Measurements from ENCODE around the gene NDC1. TPM values are rescaled to one million over a fixed set of nuclear protein-coding genes. Genes with fewer than 3 reads are reported as not detected.
"Not testable (repeated sequence)": the region's sequence is repeated elsewhere in the genome, so short reads cannot be mapped to it uniquely, and the experiment has no call there.

The NDC1 gene
- total RNA-seq, 1 donor from 2014 or later, result 94.3 TPM

DNA sequence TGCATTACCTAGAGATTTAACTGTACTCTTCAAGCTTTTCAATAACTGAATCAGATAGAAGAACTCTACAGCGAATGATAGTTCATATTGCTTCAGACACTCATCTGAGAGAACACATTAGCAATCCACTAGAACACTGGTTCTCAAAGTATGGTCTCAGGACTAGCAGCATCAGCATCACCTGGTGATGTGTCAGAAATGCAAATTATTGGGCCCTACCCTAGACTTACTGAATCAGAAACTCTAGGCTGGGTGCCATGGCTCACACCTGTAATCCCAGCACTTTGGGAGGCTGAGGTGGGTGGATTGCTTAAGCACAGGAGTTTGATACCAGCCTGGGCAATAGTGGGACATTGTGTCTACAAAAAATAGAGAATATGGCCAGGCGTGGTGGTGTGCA lies 74.2 kb downstream of the NDC1 start:
- Histone ChIP-seq H2AFZ (replicated peaks) (no peak overlapping the region), H3K27ac (no peak overlapping the region), H3K4me2 (no peak overlapping the region), H3K36me3 (peaks cover 6% of the 10 kb centered on the region), H3K9me3 (ENCODE audit: low read depth) (no peaks in the 10 kb centered on the region), H3F3A (ENCODE audit: low read depth) (no peaks in the 10 kb centered on the region), H4K20me1 (ENCODE audit: low read depth) (no peaks in the 10 kb centered on the region), H3K9ac (no peak overlapping the region), H3K27me3 (no peaks in the 10 kb centered on the region), H3K4me3 (no peak overlapping the region), H3K4me1 (no peaks in the 10 kb centered on the region), H3K79me2 (ENCODE audit: low read depth) (no peaks in the 10 kb centered on the region)
- TF ChIP-seq CTCF (IDR thresholded peaks at IDR 0.05) (no peak), EZH2 (IDR thresholded peaks at IDR 0.05) (no peak), EZH2phosphoT487 (IDR thresholded peaks at IDR 0.05) (no peak)
- Mint-ChIP-seq H3K4me3 (no peak overlapping the region), H3K27me3 (ENCODE audit: insufficient read depth, low read depth) (no peaks in the 10 kb centered on the region), H3K27ac (no peak overlapping the region), H3K36me3 (peaks cover 6% of the 10 kb centered on the region), H3K4me1 (no peaks in the 10 kb centered on the region), H3K9me3 (no peaks in the 10 kb centered on the region)
- no peak for DNase-seq (ENCODE audit: low spot score)

DNA sequence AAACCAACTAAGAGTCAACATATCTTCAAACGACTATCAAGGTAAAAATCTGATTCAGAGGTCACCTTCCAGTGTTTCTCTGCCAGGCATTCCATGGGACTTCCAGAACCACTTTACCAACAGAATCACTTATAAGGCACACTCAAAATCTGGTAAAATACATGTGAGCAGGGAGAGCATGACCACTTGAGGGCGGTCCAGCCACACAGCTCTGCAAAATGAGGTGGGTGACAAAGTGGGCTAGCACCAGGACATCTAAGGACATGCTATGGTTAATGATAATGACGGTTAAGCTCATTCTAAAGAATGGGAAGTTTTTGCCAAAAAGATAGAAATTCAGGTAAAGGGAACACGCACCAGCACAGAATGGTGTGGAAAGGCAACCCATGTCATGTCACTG lies 74.6 kb downstream of the NDC1 start:
- no peak overlapping the region for H3K27ac ChIP-seq
- H3K79me2 ChIP-seq (ENCODE audit: low read depth), result no peaks in the 10 kb centered on the region
- TF ChIP-seq EZH2 (IDR thresholded peaks at IDR 0.05) (no peak), EZH2phosphoT487 (IDR thresholded peaks at IDR 0.05) (no peak), CTCF (IDR thresholded peaks at IDR 0.05) (no peak)
- H3K4me1 ChIP-seq, result no peaks in the 10 kb centered on the region
- H3K36me3 ChIP-seq, result peaks cover 6% of the 10 kb centered on the region
- Mint-ChIP-seq H3K36me3 (peaks cover 6% of the 10 kb centered on the region), H3K9me3 (no peaks in the 10 kb centered on the region), H3K4me3 (no peak overlapping the region), H3K27ac (no peak overlapping the region), H3K27me3 (ENCODE audit: insufficient read depth, low read depth) (no peaks in the 10 kb centered on the region), H3K4me1 (no peaks in the 10 kb centered on the region)
- H2AFZ ChIP-seq (replicated peaks), result no peak overlapping the region
- no peak overlapping the region for H3K4me3 ChIP-seq
- H3K27me3 ChIP-seq, result no peaks in the 10 kb centered on the region
- no peak overlapping the region for H3K9ac ChIP-seq
- no peak overlapping the region for H3K4me2 ChIP-seq
- H4K20me1 ChIP-seq (ENCODE audit: low read depth), result no peaks in the 10 kb centered on the region
- H3F3A ChIP-seq (ENCODE audit: low read depth), result no peaks in the 10 kb centered on the region
- no peak for DNase-seq (ENCODE audit: low spot score)
- H3K9me3 ChIP-seq (ENCODE audit: low read depth), result no peaks in the 10 kb centered on the region

DNA sequence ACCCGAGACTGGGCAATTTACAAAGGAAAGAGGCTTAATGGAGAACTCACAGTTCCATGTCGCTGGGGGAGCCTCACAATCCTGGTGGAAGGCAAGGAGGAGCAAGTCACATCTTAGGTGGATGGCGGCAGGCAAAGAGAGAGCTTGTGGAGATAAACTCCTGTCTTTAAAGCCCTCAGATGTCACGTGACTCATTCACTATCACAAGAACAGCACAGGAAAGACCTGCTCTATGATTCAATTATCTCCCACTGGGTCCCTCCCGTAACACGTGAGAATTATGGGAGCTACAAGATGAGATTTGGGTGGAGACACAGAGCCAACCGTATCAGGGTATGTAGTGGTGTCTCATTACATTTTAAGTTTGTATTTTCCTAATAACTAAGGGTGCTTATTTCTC lies 77.6 kb downstream of the NDC1 start:
- H3K27ac ChIP-seq; H3K9ac ChIP-seq; H3K4me3 Mint-ChIP-seq; H3K79me2 ChIP-seq (ENCODE audit: low read depth); H3F3A ChIP-seq (ENCODE audit: low read depth); H3K4me1 ChIP-seq; H3K9me3 ChIP-seq (ENCODE audit: low read depth); H3K4me1 Mint-ChIP-seq; H3K27me3 Mint-ChIP-seq (ENCODE audit: insufficient read depth, low read depth); H3K27me3 ChIP-seq; H3K36me3 ChIP-seq; H3K9me3 Mint-ChIP-seq; DNase-seq (ENCODE audit: low spot score); H3K36me3 Mint-ChIP-seq; H3K4me2 ChIP-seq; H4K20me1 ChIP-seq (ENCODE audit: low read depth); H3K27ac Mint-ChIP-seq; H2AFZ ChIP-seq (replicated peaks); H3K4me3 ChIP-seq: not testable (repeated sequence)

DNA sequence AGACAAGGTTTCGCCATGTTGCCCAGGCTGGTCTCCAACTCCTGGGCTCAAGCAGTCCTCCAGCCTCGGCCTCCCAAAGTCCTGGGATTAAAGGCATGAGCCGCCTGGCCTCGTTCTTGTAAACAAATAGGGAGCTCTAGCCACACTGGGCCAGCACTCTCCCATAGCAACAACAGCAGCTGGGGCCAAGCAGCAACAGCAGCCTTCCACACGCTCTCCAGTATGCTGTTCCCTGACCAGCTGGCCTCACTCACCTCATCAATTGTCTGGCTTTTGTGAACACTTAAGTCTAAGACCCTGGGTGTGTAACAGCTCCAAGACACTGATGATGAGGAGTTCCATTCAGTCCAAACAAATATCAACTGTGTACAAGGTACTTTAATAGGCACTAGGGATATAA lies 82.2 kb downstream of the NDC1 start:
- Histone ChIP-seq H3K27me3 (no peaks in the 10 kb centered on the region), H3K36me3 (no peaks in the 10 kb centered on the region), H3K4me3 (no peak overlapping the region), H4K20me1 (ENCODE audit: low read depth) (no peaks in the 10 kb centered on the region), H3K4me2 (no peak overlapping the region), H3K9ac (no peak overlapping the region), H3F3A (ENCODE audit: low read depth) (peaks cover 6% of the 10 kb centered on the region), H2AFZ (replicated peaks) (no peak overlapping the region), H3K9me3 (ENCODE audit: low read depth) (no peaks in the 10 kb centered on the region), H3K27ac (no peak overlapping the region), H3K4me1 (no peaks in the 10 kb centered on the region), H3K79me2 (ENCODE audit: low read depth) (no peaks in the 10 kb centered on the region)
- TF ChIP-seq CTCF (IDR thresholded peaks at IDR 0.05) (no peak), EZH2phosphoT487 (IDR thresholded peaks at IDR 0.05) (no peak), EZH2 (IDR thresholded peaks at IDR 0.05) (no peak)
- Mint-ChIP-seq H3K4me3 (no peak overlapping the region), H3K27me3 (ENCODE audit: insufficient read depth, low read depth) (peaks cover 3% of the 10 kb centered on the region), H3K36me3 (peaks cover 1% of the 10 kb centered on the region), H3K27ac (no peak overlapping the region), H3K4me1 (no peaks in the 10 kb centered on the region), H3K9me3 (no peaks in the 10 kb centered on the region)
- no peak for DNase-seq (ENCODE audit: low spot score)
